H9 (cell line): Measurements from ENCODE around the gene SMAD3. TPM values are rescaled to one million over a fixed set of nuclear protein-coding genes. Genes with fewer than 3 reads are reported as not detected.

ENCODE experiments used
- DNase-seq: peaks from one replicate; pipeline ENCODE4 v3.0.0-alpha.2; 2017
- H2AFZ ChIP-seq: one replicate; pipeline ENCODE4 v1.6.1; 2013; ENCODE audit warnings: mild to moderate bottlenecking, low read length, control low read depth, moderate library complexity
- H2AK5ac ChIP-seq: 2 replicates; pipeline ENCODE4 v1.6.1; 2013; ENCODE audit warnings: low read length, control low read depth, mixed read lengths; ENCODE audit not compliant: insufficient read length
- H2BK120ac ChIP-seq: one replicate; pipeline ENCODE4 v1.6.1; 2013; ENCODE audit warnings: low read depth, mild to moderate bottlenecking, low read length, control low read depth, inconsistent platforms; ENCODE audit not compliant: poor library complexity, severe bottlenecking
- H2BK12ac ChIP-seq: 2 replicates; pipeline ENCODE4 v1.6.1; 2013; ENCODE audit warnings: low read length, control low read depth, mixed read lengths, low read depth; ENCODE audit not compliant: insufficient read length
- H2BK15ac ChIP-seq: 2 replicates; pipeline ENCODE4 v1.6.1; 2013; ENCODE audit warnings: low read depth, low read length, control low read depth
- H2BK20ac ChIP-seq: one replicate; pipeline ENCODE4 v1.6.1; 2013; ENCODE audit warnings: low read depth, mild to moderate bottlenecking, low read length, control low read depth, inconsistent platforms; ENCODE audit not compliant: poor library complexity, severe bottlenecking
- H2BK5ac ChIP-seq: 2 replicates; pipeline ENCODE4 v1.6.1; 2013; ENCODE audit warnings: low read length, control low read depth, mixed read lengths; ENCODE audit not compliant: insufficient read length
- H3K14ac ChIP-seq: 2 replicates; pipeline ENCODE4 v1.6.1; 2013; ENCODE audit warnings: low read length, control low read depth; ENCODE audit not compliant: insufficient read depth
- H3K18ac ChIP-seq: 2 replicates; pipeline ENCODE4 v1.6.1; 2013; ENCODE audit warnings: low read depth, mild to moderate bottlenecking, mixed read lengths, low read length, control low read depth; ENCODE audit not compliant: insufficient read length
- H3K23ac ChIP-seq: 2 replicates; pipeline ENCODE4 v1.6.1; 2013; ENCODE audit warnings: low read length, control low read depth, mixed read lengths, low read depth; ENCODE audit not compliant: insufficient read length
- H3K23me2 ChIP-seq: 2 replicates; pipeline ENCODE4 v1.6.1; 2013; ENCODE audit warnings: low read depth, mild to moderate bottlenecking, mixed read lengths, low read length, control low read depth; ENCODE audit not compliant: insufficient read length, poor library complexity, severe bottlenecking
- H3K27ac ChIP-seq: 2 replicates; pipeline ENCODE4 v1.5.1; 2013; ENCODE audit warnings: low read length, control low read depth, mixed read lengths, low read depth; ENCODE audit not compliant: insufficient read length
- H3K27me3 ChIP-seq: 2 replicates; pipeline ENCODE4 v1.6.1; 2013; ENCODE audit warnings: low read length, control low read depth, inconsistent platforms; ENCODE audit not compliant: insufficient read depth
- H3K4ac ChIP-seq: 2 replicates; pipeline ENCODE4 v1.6.1; 2013; ENCODE audit warnings: low read depth, mild to moderate bottlenecking, control low read depth, inconsistent platforms, low read length, moderate library complexity
- H3K4me1 ChIP-seq: 2 replicates; pipeline ENCODE4 v1.6.1; 2013; ENCODE audit warnings: low read length, control low read depth, inconsistent platforms; ENCODE audit not compliant: insufficient read depth
- H3K4me2 ChIP-seq: 2 replicates; pipeline ENCODE4 v1.6.1; 2013; ENCODE audit warnings: low read length, control low read depth, mixed read lengths; ENCODE audit not compliant: insufficient read length, insufficient read depth
- H3K56ac ChIP-seq: 2 replicates; pipeline ENCODE4 v1.6.1; 2013; ENCODE audit warnings: low read depth, mild to moderate bottlenecking, mixed read lengths, low read length, control low read depth; ENCODE audit not compliant: insufficient read length
- H3K79me1 ChIP-seq: 2 replicates; pipeline ENCODE4 v1.6.1; 2013; ENCODE audit warnings: low read depth, mild to moderate bottlenecking, moderate library complexity, low read length, control low read depth, inconsistent platforms; ENCODE audit not compliant: insufficient read depth, poor library complexity, severe bottlenecking
- H3K79me2 ChIP-seq: 2 replicates; pipeline ENCODE4 v1.6.1; 2013; ENCODE audit warnings: low read length, control low read depth, inconsistent platforms; ENCODE audit not compliant: insufficient read depth
- H3K9ac ChIP-seq: 2 replicates; pipeline ENCODE4 v1.6.1; 2013; ENCODE audit warnings: low read length, control low read depth, mixed read lengths; ENCODE audit not compliant: insufficient read length; ENCODE audit errors: extremely low read depth
- H3K9me3 ChIP-seq: one replicate; pipeline ENCODE4 v1.6.1; 2013; ENCODE audit warnings: low read depth, low read length, inconsistent platforms; ENCODE audit not compliant: control insufficient read depth
- H3T11ph ChIP-seq: one replicate; pipeline ENCODE4 v1.6.1; 2013; ENCODE audit warnings: mild to moderate bottlenecking, low read length, control low read depth, inconsistent platforms
- H4K20me1 ChIP-seq: one replicate; pipeline ENCODE4 v1.6.1; 2013; ENCODE audit not compliant: control insufficient read depth, insufficient read length, insufficient read depth
- H4K5ac ChIP-seq: 2 replicates; pipeline ENCODE4 v1.6.1; 2013; ENCODE audit warnings: low read depth, mild to moderate bottlenecking, mixed read lengths, low read length, control low read depth; ENCODE audit not compliant: insufficient read length
- H4K8ac ChIP-seq: replicated peaks from 2 replicates; pipeline ENCODE4 v1.6.1; 2013; ENCODE audit warnings: low read length, control low read depth, mixed read lengths, low read depth; ENCODE audit not compliant: insufficient read length
- H4K91ac ChIP-seq: 2 replicates; pipeline ENCODE4 v1.6.1; 2013; ENCODE audit warnings: low read depth, mild to moderate bottlenecking, moderate library complexity, mixed read lengths, low read length, control low read depth; ENCODE audit not compliant: insufficient read length
- H3K27ac Mint-ChIP-seq, 3 experiments: 2 replicates in 2 of 3; 3 replicates in 1 of 3; pipeline ENCODE4 v1.8.0; 2020 to 2021; ENCODE audit warnings: mixed read lengths in 3 of 3, mild to moderate bottlenecking in 1 of 3, moderate library complexity in 1 of 3
- H3K27me3 Mint-ChIP-seq: 2 replicates; pipeline ENCODE4 v1.8.0; 2021; ENCODE audit warnings: low read depth, mild to moderate bottlenecking, moderate library complexity, mixed read lengths
- H3K36me3 Mint-ChIP-seq, 3 experiments: 2 replicates in 2 of 3; 3 replicates in 1 of 3; pipeline ENCODE4 v1.8.0; 2020 to 2021; ENCODE audit warnings: low read depth in 3 of 3, mixed read lengths in 3 of 3; ENCODE audit not compliant: insufficient read depth in 1 of 3
- H3K4me1 Mint-ChIP-seq, 2 experiments: 2 replicates each; pipeline ENCODE4 v1.8.0; 2020; ENCODE audit warnings: mixed read lengths in 2 of 2
- H3K4me3 Mint-ChIP-seq, 2 experiments: 2 replicates in 1 of 2; 3 replicates in 1 of 2; pipeline ENCODE4 v1.8.0; 2020 to 2021; ENCODE audit warnings: mild to moderate bottlenecking in 2 of 2, mixed read lengths in 2 of 2, moderate library complexity in 1 of 2
- H3K9me3 Mint-ChIP-seq, 2 experiments: 2 replicates in 1 of 2; 3 replicates in 1 of 2; pipeline ENCODE4 v1.8.0; 2020; ENCODE audit warnings: mild to moderate bottlenecking in 2 of 2, mixed read lengths in 2 of 2, moderate library complexity in 1 of 2
- CTCF ChIP-seq: fragments of 200-600 bp; sonication (generic); conservative IDR thresholded peaks from 3 replicates; pipeline ENCODE4 v1.8.0; 2021; ENCODE audit warnings: antibody characterized with exemption, mild to moderate bottlenecking
- WGBS: extraction: QIAGEN DNeasy Blood & Tissue Kit; methylation state at CpG from one replicate; pipeline ENCODE4 v1.1.7; 2013; ENCODE audit warnings: missing lambda C conversion rate, low lambda C conversion rate, mixed read lengths; ENCODE audit not compliant: insufficient read length; ENCODE audit errors: extremely low coverage; 5-methylcytosine and 5-hydroxymethylcytosine counted together
- total RNA-seq: library from RNA; stranded (reverse); gene quantifications from 2 replicates; pipeline ENCODE4 v1.2.1, GENCODE V29; 2021

Gene SMAD3
- total RNA-seq, 1 experiment from 2014 or later = 26.7 TPM

DNA sequence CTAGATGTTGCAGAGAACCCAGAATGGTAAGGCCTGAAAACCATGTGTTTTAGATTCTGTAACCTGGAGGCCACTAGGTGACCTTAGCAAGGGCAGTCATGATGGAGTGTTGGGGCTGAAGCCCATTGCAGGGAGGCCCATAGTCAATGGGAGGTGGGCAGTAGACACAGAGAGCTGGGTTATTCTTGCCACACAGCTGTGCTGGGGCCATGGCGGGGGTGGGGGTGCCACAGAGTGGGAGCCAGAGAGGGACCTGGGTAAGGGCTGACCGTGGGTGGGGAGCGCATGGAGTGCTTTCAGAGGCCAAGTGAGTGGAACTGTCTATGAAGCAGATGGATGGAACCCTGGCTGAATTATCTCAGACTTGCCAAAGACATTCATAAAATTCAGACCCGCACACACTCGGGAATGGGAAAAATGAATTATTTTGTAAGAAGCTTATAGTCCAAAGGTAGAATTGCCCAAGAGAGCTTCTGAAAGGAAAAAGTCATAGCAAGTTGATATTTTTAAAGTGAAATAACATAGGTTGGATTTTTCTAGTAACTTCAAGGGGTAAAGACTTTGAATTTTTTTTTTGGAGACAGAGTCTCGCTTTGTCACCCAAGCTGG, 53.9 kb downstream of the SMAD3 start:
- no peak overlapping the region for H4K91ac ChIP-seq
- H3K79me2 ChIP-seq = no peaks in the 10 kb centered on the region; the same call in 1 of the 2 replicates
- no peak overlapping the region for H2AFZ ChIP-seq
- H3K9me3 ChIP-seq = no peaks in the 10 kb centered on the region
- H3K4me3 Mint-ChIP-seq = no peak overlapping the region; a peak in 1 of 5 replicates
- no peak for DNase-seq
- no peak overlapping the region for H3T11ph ChIP-seq
- H2AK5ac ChIP-seq = no peak overlapping the region
- H3K27me3 Mint-ChIP-seq = no peaks in the 10 kb centered on the region
- no peak overlapping the region for H3K4me2 ChIP-seq
- H3K27ac Mint-ChIP-seq = no peak overlapping the region; a peak in 2 of 7 replicates
- H4K5ac ChIP-seq = no peak overlapping the region
- WGBS = no CpG with 5 or more reads among the region's 6 CpGs
- no peak overlapping the region for H3K4ac ChIP-seq
- H3K4me1 Mint-ChIP-seq = peaks cover 11 to 25% of the 10 kb centered on the region in 2 experiments
- H3K4me1 ChIP-seq = no peaks in the 10 kb centered on the region
- H3K14ac ChIP-seq = no peak overlapping the region; the same call in 1 of the 2 replicates
- H2BK12ac ChIP-seq = no peak overlapping the region
- no peaks in the 10 kb centered on the region for H4K20me1 ChIP-seq
- H3K23ac ChIP-seq = no peak overlapping the region
- H3K23me2 ChIP-seq = no peaks in the 10 kb centered on the region
- H3K27ac ChIP-seq = no peak overlapping the region
- no peak overlapping the region for H3K18ac ChIP-seq
- H3K9ac ChIP-seq = no peak overlapping the region
- H3K9me3 Mint-ChIP-seq = no peaks in the 10 kb centered on the region
- H2BK15ac ChIP-seq = no peak overlapping the region
- H3K27me3 ChIP-seq = no peaks in the 10 kb centered on the region
- no peaks in the 10 kb centered on the region for H3K79me1 ChIP-seq
- no peak overlapping the region for H2BK120ac ChIP-seq
- TF ChIP-seq CTCF = no peak
- H3K56ac ChIP-seq = no peak overlapping the region
- H2BK5ac ChIP-seq = no peak overlapping the region
- no peaks in the 10 kb centered on the region for H3K36me3 Mint-ChIP-seq
- H2BK20ac ChIP-seq = no peak overlapping the region
- no peak overlapping the region for H4K8ac ChIP-seq
